HEK293 (cell line): ENCODE results near the gene BCR.

Experiments used
- BCL11B ChIP-seq: fragments of 450-650 bp; formaldehyde crosslinking; IDR thresholded peaks from 2 replicates; pipeline ENCODE4 v1.5.1; 2016; ENCODE audit warnings: low read depth, missing biosample characterization, missing genetic modification characterization
- KLF1 ChIP-seq: fragments of 450-650 bp; formaldehyde crosslinking; IDR thresholded peaks from 2 replicates; pipeline ENCODE4 v1.5.1; 2016; ENCODE audit warnings: missing biosample characterization, missing genetic modification characterization
- TRIM28 ChIP-seq: IDR thresholded peaks from 2 replicates; pipeline ENCODE4 v1.6.1; 2011; ENCODE audit warnings: low read length, control low read depth, borderline replicate concordance
- ZNF169 ChIP-seq: fragments of 450-650 bp; formaldehyde crosslinking; IDR thresholded peaks from 2 replicates; pipeline ENCODE4 v1.5.1; 2016; ENCODE audit warnings: missing biosample characterization, missing genetic modification characterization
- ZNF24 ChIP-seq: fragments of 450-650 bp; formaldehyde crosslinking; IDR thresholded peaks from 2 replicates; pipeline ENCODE4 v1.5.1; 2016; ENCODE audit warnings: missing biosample characterization, missing genetic modification characterization
- ZNF416 ChIP-seq: fragments of 450-650 bp; formaldehyde crosslinking; IDR thresholded peaks from 2 replicates; pipeline ENCODE4 v1.5.1; 2016; ENCODE audit warnings: missing biosample characterization, missing genetic modification characterization
- TF ChIP-seq, protein P1 (sequence below): fragments of 450-650 bp; formaldehyde crosslinking; IDR thresholded peaks from 2 replicates; pipeline ENCODE4 v1.5.1; 2016; ENCODE audit warnings: missing biosample characterization, missing genetic modification characterization
- TF ChIP-seq, protein P2 (sequence below): fragments of 450-650 bp; IDR thresholded peaks from 2 replicates; pipeline ENCODE4 v1.5.1; 2018; ENCODE audit warnings: missing biosample characterization, mild to moderate bottlenecking, missing genetic modification characterization
- TF ChIP-seq, protein P3 (sequence below): IDR thresholded peaks from 2 replicates; pipeline ENCODE4 v1.6.1; 2011; ENCODE audit warnings: mild to moderate bottlenecking, low read depth, low read length, borderline replicate concordance
- TF ChIP-seq, protein P4 (sequence below): fragments of 450-650 bp; formaldehyde crosslinking; IDR thresholded peaks from 2 replicates; pipeline ENCODE4 v1.5.1; 2016; ENCODE audit warnings: missing biosample characterization, missing genetic modification characterization
- TF ChIP-seq, protein P5 (sequence below): fragments of 450-650 bp; formaldehyde crosslinking; IDR thresholded peaks from 2 replicates; pipeline ENCODE4 v1.5.1; 2017; ENCODE audit warnings: missing biosample characterization, missing genetic modification characterization
- TF ChIP-seq, protein P6 (sequence below): fragments of 450-650 bp; formaldehyde crosslinking; IDR thresholded peaks from 2 replicates; pipeline ENCODE4 v1.5.1; 2016; ENCODE audit warnings: missing biosample characterization, missing genetic modification characterization

DNA sequence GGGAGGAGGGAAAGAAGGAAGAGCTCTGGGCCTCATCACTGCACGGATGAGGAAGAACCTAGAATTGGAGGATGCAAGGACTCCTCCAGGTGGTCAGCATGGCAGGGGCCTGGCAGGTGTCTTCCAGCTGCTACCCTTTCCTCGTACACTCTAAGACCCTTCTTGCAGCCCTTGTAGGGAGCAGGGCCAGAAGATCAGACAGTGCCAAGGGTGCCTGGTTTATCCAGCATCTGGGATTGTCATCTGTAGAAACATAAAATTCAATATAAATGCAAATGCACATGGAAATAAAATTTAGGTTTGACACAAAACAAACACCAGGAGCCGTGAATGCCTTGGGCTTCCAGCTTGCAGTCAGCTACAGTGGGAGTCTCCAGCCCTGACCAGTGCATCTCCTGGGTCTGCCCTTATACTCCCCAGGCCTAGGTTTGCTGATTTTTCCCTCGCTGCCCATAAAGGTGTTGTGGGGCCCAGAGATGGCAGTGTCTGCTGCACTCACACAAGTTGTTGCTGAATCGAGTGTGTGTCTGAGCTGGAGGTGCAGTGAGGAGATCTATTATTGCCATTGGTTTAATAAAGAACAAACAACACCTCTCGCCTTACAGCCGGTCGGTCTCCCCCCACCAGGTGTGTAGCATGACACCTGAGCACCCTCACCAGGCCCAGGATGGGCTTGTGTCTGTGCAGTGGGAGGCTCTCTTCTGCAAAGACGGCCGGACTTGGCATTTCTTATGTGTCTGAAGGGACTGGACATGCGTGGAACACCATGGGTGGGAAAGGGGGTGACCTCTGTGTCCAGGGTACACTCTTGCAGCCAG is 87.1 kb downstream of the BCR start:
- TF ChIP-seq, protein P1, sequence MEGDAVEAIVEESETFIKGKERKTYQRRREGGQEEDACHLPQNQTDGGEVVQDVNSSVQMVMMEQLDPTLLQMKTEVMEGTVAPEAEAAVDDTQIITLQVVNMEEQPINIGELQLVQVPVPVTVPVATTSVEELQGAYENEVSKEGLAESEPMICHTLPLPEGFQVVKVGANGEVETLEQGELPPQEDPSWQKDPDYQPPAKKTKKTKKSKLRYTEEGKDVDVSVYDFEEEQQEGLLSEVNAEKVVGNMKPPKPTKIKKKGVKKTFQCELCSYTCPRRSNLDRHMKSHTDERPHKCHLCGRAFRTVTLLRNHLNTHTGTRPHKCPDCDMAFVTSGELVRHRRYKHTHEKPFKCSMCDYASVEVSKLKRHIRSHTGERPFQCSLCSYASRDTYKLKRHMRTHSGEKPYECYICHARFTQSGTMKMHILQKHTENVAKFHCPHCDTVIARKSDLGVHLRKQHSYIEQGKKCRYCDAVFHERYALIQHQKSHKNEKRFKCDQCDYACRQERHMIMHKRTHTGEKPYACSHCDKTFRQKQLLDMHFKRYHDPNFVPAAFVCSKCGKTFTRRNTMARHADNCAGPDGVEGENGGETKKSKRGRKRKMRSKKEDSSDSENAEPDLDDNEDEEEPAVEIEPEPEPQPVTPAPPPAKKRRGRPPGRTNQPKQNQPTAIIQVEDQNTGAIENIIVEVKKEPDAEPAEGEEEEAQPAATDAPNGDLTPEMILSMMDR (tag by site-specific recombination), result no peak
- TF ChIP-seq TRIM28, result no peak
- TF ChIP-seq, protein P2, sequence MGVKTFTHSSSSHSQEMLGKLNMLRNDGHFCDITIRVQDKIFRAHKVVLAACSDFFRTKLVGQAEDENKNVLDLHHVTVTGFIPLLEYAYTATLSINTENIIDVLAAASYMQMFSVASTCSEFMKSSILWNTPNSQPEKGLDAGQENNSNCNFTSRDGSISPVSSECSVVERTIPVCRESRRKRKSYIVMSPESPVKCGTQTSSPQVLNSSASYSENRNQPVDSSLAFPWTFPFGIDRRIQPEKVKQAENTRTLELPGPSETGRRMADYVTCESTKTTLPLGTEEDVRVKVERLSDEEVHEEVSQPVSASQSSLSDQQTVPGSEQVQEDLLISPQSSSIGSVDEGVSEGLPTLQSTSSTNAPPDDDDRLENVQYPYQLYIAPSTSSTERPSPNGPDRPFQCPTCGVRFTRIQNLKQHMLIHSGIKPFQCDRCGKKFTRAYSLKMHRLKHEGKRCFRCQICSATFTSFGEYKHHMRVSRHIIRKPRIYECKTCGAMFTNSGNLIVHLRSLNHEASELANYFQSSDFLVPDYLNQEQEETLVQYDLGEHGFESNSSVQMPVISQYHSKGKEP (tag by site-specific recombination), result no peak
- TF ChIP-seq ZNF416, result no peak
- no peak for TF ChIP-seq ZNF24 (tag by site-specific recombination)
- no peak for TF ChIP-seq ZNF169
- TF ChIP-seq KLF1 (tag by site-specific recombination), result no peak
- TF ChIP-seq BCL11B (tag by site-specific recombination), result no peak
- TF ChIP-seq, protein P3, sequence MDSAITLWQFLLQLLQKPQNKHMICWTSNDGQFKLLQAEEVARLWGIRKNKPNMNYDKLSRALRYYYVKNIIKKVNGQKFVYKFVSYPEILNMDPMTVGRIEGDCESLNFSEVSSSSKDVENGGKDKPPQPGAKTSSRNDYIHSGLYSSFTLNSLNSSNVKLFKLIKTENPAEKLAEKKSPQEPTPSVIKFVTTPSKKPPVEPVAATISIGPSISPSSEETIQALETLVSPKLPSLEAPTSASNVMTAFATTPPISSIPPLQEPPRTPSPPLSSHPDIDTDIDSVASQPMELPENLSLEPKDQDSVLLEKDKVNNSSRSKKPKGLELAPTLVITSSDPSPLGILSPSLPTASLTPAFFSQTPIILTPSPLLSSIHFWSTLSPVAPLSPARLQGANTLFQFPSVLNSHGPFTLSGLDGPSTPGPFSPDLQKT, result no peak
- TF ChIP-seq, protein P4, sequence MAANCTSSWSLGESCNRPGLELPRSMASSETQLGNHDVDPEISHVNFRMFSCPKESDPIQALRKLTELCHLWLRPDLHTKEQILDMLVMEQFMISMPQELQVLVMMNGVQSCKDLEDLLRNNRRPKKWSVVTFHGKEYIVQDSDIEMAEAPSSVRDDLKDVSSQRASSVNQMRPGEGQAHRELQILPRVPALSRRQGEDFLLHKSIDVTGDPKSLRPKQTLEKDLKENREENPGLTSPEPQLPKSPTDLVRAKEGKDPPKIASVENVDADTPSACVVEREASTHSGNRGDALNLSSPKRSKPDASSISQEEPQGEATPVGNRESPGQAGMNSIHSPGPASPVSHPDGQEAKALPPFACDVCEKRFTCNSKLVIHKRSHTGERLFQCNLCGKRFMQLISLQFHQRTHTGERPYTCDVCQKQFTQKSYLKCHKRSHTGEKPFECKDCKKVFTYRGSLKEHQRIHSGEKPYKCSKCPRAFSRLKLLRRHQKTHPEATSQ (tag by site-specific recombination), result no peak
- TF ChIP-seq, protein P5, sequence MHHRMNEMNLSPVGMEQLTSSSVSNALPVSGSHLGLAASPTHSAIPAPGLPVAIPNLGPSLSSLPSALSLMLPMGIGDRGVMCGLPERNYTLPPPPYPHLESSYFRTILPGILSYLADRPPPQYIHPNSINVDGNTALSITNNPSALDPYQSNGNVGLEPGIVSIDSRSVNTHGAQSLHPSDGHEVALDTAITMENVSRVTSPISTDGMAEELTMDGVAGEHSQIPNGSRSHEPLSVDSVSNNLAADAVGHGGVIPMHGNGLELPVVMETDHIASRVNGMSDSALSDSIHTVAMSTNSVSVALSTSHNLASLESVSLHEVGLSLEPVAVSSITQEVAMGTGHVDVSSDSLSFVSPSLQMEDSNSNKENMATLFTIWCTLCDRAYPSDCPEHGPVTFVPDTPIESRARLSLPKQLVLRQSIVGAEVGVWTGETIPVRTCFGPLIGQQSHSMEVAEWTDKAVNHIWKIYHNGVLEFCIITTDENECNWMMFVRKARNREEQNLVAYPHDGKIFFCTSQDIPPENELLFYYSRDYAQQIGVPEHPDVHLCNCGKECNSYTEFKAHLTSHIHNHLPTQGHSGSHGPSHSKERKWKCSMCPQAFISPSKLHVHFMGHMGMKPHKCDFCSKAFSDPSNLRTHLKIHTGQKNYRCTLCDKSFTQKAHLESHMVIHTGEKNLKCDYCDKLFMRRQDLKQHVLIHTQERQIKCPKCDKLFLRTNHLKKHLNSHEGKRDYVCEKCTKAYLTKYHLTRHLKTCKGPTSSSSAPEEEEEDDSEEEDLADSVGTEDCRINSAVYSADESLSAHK (tag by site-specific recombination), result no peak
- TF ChIP-seq, protein P6, sequence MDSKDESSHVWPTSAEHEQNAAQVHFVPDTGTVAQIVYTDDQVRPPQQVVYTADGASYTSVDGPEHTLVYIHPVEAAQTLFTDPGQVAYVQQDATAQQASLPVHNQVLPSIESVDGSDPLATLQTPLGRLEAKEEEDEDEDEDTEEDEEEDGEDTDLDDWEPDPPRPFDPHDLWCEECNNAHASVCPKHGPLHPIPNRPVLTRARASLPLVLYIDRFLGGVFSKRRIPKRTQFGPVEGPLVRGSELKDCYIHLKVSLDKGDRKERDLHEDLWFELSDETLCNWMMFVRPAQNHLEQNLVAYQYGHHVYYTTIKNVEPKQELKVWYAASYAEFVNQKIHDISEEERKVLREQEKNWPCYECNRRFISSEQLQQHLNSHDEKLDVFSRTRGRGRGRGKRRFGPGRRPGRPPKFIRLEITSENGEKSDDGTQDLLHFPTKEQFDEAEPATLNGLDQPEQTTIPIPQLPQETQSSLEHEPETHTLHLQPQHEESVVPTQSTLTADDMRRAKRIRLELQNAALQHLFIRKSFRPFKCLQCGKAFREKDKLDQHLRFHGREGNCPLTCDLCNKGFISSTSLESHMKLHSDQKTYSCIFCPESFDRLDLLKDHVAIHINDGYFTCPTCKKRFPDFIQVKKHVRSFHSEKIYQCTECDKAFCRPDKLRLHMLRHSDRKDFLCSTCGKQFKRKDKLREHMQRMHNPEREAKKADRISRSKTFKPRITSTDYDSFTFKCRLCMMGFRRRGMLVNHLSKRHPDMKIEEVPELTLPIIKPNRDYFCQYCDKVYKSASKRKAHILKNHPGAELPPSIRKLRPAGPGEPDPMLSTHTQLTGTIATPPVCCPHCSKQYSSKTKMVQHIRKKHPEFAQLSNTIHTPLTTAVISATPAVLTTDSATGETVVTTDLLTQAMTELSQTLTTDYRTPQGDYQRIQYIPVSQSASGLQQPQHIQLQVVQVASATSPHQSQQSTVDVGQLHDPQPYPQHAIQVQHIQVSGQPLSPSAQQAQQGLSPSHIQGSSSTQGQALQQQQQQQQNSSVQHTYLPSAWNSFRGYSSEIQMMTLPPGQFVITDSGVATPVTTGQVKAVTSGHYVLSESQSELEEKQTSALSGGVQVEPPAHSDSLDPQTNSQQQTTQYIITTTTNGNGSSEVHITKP (tag by site-specific recombination), result no peak
